MM.1S (cell line): ENCODE data around the gene CFAP74.

Experiments used
- DNase-seq: peaks from one replicate; pipeline ENCODE4 v3.0.0-alpha.2; 2015
- H2AFZ ChIP-seq: fragments of 300-600 bp; sonication (generic); 2 replicates; pipeline ENCODE4 v1.6.0; 2016; ENCODE audit warnings: antibody characterized with exemption, low read length
- H3F3A ChIP-seq: fragments of 300-600 bp; sonication (generic); 2 replicates; pipeline ENCODE4 v1.6.1; 2016; ENCODE audit warnings: mild to moderate bottlenecking, antibody characterized with exemption, low read length, moderate library complexity, mixed read lengths; ENCODE audit not compliant: insufficient read depth
- H3K27ac ChIP-seq: fragments of 300-600 bp; sonication (generic); 2 replicates; pipeline ENCODE4 v1.5.1; 2016; ENCODE audit warnings: mild to moderate bottlenecking, low read length
- H3K27me3 ChIP-seq: fragments of 300-600 bp; sonication (generic); replicated peaks from 2 replicates; pipeline ENCODE4 v1.6.0; 2016; ENCODE audit warnings: low read length; ENCODE audit not compliant: insufficient read depth
- H3K36me3 ChIP-seq: fragments of 300-600 bp; sonication (generic); replicated peaks from 2 replicates; pipeline ENCODE4 v1.6.1; 2016; ENCODE audit warnings: mild to moderate bottlenecking, low read length, mixed read lengths; ENCODE audit not compliant: insufficient read depth
- H3K4me1 ChIP-seq: fragments of 300-600 bp; sonication (generic); 2 replicates; pipeline ENCODE4 v1.6.1; 2016; ENCODE audit warnings: low read length, mixed read lengths
- H3K4me2 ChIP-seq: fragments of 300-600 bp; sonication (generic); 2 replicates; pipeline ENCODE4 v1.6.0; 2016; ENCODE audit warnings: low read depth, low read length
- H3K4me3 ChIP-seq: fragments of 300-600 bp; sonication (generic); 2 replicates; pipeline ENCODE4 v1.5.1; 2016; ENCODE audit warnings: low read length, mixed read lengths
- H3K79me2 ChIP-seq: fragments of 300-600 bp; sonication (generic); 2 replicates; pipeline ENCODE4 v1.6.1; 2016; ENCODE audit warnings: mixed run types, low read length, mixed read lengths
- H3K9ac ChIP-seq: fragments of 300-600 bp; sonication (generic); 2 replicates; pipeline ENCODE4 v1.6.1; 2016; ENCODE audit warnings: low read length, mixed read lengths
- H3K9me2 ChIP-seq: fragments of 300-600 bp; sonication (generic); replicated peaks from 2 replicates; pipeline ENCODE4 v1.6.1; 2016; ENCODE audit warnings: mild to moderate bottlenecking, low read length, mixed read lengths; ENCODE audit not compliant: insufficient read depth
- H3K9me3 ChIP-seq: fragments of 300-600 bp; sonication (generic); replicated peaks from 2 replicates; pipeline ENCODE4 v1.6.1; 2016; ENCODE audit warnings: mild to moderate bottlenecking, low read length, mixed read lengths; ENCODE audit not compliant: insufficient read depth
- H4K20me1 ChIP-seq: fragments of 300-600 bp; sonication (generic); 2 replicates; pipeline ENCODE4 v1.6.1; 2016; ENCODE audit warnings: mild to moderate bottlenecking, low read length, moderate library complexity, mixed read lengths; ENCODE audit not compliant: insufficient read depth
- EZH2 ChIP-seq: fragments of 300-600 bp; sonication (generic); optimal IDR thresholded peaks from 2 replicates; pipeline ENCODE3; 2017; ENCODE audit warnings: low read depth, mild to moderate bottlenecking, antibody characterized with exemption, low read length, mixed read lengths
- EZH2phosphoT487 ChIP-seq: fragments of 300-600 bp; sonication (generic); IDR thresholded peaks from 2 replicates; pipeline ENCODE4 v1.6.1; 2018; ENCODE audit warnings: antibody characterized with exemption, low read length
- TF ChIP-seq, protein P1 (sequence below): fragments of 300-600 bp; sonication (generic); IDR thresholded peaks from 2 replicates; pipeline ENCODE4 v1.5.1; 2016; ENCODE audit warnings: antibody characterized with exemption, low read length, mixed read lengths

CFAP74 gene

GRCh38 chr1:2023187-2023586 is 19.6 kb upstream of the CFAP74 start:
- TF ChIP-seq EZH2phosphoT487 (no peak), EZH2 (no peak)
- TF ChIP-seq, protein P1, sequence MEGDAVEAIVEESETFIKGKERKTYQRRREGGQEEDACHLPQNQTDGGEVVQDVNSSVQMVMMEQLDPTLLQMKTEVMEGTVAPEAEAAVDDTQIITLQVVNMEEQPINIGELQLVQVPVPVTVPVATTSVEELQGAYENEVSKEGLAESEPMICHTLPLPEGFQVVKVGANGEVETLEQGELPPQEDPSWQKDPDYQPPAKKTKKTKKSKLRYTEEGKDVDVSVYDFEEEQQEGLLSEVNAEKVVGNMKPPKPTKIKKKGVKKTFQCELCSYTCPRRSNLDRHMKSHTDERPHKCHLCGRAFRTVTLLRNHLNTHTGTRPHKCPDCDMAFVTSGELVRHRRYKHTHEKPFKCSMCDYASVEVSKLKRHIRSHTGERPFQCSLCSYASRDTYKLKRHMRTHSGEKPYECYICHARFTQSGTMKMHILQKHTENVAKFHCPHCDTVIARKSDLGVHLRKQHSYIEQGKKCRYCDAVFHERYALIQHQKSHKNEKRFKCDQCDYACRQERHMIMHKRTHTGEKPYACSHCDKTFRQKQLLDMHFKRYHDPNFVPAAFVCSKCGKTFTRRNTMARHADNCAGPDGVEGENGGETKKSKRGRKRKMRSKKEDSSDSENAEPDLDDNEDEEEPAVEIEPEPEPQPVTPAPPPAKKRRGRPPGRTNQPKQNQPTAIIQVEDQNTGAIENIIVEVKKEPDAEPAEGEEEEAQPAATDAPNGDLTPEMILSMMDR, result no peak
- Histone ChIP-seq H3K4me2 (no peak overlapping the region), H3K9me3 (no peaks in the 10 kb centered on the region), H3K9ac (no peak overlapping the region), H3K9me2 (no peaks in the 10 kb centered on the region), H3F3A (no peaks in the 10 kb centered on the region), H3K4me1 (no peaks in the 10 kb centered on the region), H3K27me3 (peaks cover 95% of the 10 kb centered on the region), H3K36me3 (no peaks in the 10 kb centered on the region), H3K79me2 (no peaks in the 10 kb centered on the region), H4K20me1 (no peaks in the 10 kb centered on the region), H3K4me3 (no peak overlapping the region), H3K27ac (no peak overlapping the region), H2AFZ (no peak overlapping the region)
- DNase-seq, result no peak

DNA sequence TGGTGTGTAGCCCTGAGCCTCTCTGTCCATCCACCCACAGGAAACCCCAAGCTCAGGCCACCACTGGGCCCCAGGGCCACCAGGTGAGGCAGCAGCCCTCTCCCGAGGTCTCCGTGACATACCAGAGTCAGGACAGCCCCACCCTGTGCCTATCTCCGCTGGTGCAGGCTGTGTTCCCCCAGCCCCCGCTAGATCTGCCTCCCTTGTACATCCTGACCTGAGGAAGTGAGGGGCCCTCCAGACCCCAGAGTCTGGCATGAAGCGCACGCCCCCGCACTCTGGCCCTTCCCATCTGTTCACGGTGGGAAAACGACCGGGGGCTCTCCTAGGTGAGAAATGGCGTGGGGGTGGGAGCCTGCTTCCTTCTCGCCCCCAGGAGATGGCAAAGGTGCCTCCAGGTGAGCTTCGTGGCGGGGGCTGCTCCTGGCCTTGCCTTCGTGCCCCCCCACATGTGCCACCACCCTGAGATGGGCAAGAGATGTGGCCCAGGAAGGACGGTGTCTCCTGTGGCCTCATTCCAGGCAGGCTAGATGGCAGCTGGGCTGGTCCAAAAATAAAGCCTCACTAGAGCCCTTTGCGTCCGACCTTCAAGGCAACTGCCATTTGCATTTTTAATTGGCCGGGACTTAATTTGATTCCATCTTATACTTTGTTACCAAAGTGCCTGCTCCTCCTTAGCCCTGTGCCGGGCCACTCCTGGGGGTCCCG is 18.6 kb upstream of the CFAP74 start:
- Histone ChIP-seq H2AFZ (no peak overlapping the region), H3K27me3 (peaks cover 95% of the 10 kb centered on the region), H3K4me1 (no peaks in the 10 kb centered on the region), H3F3A (no peaks in the 10 kb centered on the region), H4K20me1 (no peaks in the 10 kb centered on the region), H3K27ac (no peak overlapping the region), H3K36me3 (no peaks in the 10 kb centered on the region), H3K9me3 (no peaks in the 10 kb centered on the region), H3K4me2 (no peak overlapping the region), H3K79me2 (no peaks in the 10 kb centered on the region), H3K4me3 (no peak overlapping the region), H3K9ac (no peak overlapping the region), H3K9me2 (no peaks in the 10 kb centered on the region)
- DNase-seq, result no peak
- TF ChIP-seq, protein P1, result no peak
- TF ChIP-seq EZH2, result no peak
- no peak for TF ChIP-seq EZH2phosphoT487

- no peaks in the 10 kb centered on the region for H3K4me1 ChIP-seq
- no peak overlapping the region for H3K27ac ChIP-seq
- H4K20me1 ChIP-seq, result no peaks in the 10 kb centered on the region
- H3K27me3 ChIP-seq, result peaks cover 95% of the 10 kb centered on the region
- H3K36me3 ChIP-seq, result no peaks in the 10 kb centered on the region
- no peaks in the 10 kb centered on the region for H3K9me3 ChIP-seq
- H2AFZ ChIP-seq, result no peak overlapping the region
- H3K9ac ChIP-seq, result no peak overlapping the region
- H3K4me2 ChIP-seq, result no peak overlapping the region
- H3K79me2 ChIP-seq, result no peaks in the 10 kb centered on the region
- no peak overlapping the region for H3K4me3 ChIP-seq
- no peaks in the 10 kb centered on the region for H3F3A ChIP-seq
- no peaks in the 10 kb centered on the region for H3K9me2 ChIP-seq
- no peak for DNase-seq
- TF ChIP-seq EZH2 (no peak), EZH2phosphoT487 (no peak)
- TF ChIP-seq, protein P1, result no peak
Measured at GRCh38 chr1:2021550-2021949, 18.0 kb upstream of the CFAP74 start.
